ENCODE results near the gene RABEP1.

Gene RABEP1

GRCh38 chr17:5282642-5283217, 646 bp downstream of the RABEP1 start:
- DNase-seq, result peak; percentile 68

GRCh38 chr17:5283571-5284315, 1.7 kb downstream of the RABEP1 start:
- DNase-seq, result peak; percentile 66

DNA sequence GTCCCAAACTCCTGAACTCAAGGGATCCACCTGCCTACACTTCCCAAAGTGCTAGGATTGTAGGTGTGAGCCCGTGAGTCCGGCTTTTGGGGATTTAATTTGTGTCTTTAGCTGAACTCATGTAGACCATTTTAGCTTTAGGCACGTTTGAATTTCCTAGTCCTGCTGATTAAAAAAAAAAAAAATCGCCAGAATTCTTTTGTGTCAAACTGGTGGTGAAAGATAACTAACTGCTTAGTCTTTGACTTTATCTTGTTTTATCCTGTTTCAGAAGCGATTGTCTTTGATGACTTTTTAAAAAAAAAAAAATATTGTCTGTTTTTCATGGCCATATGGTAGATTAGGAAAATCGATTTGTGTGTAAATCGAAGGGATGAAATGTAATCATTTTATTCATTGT, 2.6 kb downstream of the RABEP1 start:
- peak; percentile 55 for DNase-seq

DNA sequence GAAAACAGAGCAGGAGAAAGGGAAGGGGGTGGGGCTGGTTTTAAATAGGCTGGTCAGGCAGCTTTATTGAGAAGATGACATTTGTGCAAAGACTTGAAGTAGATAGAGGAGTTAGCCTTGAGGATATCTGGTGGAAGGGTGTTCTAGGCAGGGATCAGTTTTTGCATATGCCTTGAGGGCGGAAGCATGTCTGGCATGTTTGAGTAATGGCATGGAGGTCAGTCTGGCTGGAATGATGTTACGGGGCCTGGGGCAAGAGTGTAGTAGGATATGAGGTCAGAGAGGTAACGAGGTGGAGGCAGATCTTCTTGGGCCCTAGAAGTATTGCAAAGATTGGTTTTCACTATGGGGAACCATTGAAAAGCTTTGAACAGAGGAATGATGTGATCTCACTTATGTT, 4.8 kb downstream of the RABEP1 start:
- peak; percentile 15 for DNase-seq

DNA sequence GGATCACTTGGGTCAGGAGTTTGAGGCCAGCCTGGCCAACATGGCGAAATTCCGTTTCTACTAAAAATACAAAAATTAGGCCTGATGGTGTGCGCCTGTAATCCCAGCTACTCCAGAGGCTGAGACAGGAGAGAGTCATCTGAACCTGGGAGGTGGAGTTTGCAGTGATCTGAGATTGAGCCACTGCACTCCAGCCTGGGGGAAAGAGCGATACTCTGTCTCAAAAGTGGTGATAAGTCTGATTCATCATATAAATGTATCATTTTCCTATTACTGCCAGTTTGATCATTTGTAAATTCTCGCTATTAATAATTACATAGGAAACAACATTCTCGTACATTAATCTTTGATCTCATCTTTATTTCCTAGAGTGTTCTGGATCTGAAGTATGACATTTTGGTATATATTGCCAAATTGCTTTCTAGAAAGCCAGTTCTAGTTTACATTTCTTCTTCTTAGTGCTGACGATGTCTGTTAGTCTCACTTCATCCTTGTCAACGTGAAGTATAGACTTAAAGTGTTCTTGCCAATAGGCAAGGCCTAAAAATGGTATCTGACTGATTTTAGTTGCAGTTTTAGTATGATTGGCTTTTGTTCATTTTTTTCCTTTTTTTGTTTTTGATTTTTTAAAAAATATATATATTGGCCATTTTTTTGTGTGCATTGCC, 9.7 kb downstream of the RABEP1 start:
- DNase-seq, result no peak

- DNase-seq, result no peak
Measured at GRCh38 chr17:5297245-5297644, 15.2 kb downstream of the RABEP1 start.

- no peak for DNase-seq
Measured at GRCh38 chr17:5299383-5299782, 17.3 kb downstream of the RABEP1 start.

DNA sequence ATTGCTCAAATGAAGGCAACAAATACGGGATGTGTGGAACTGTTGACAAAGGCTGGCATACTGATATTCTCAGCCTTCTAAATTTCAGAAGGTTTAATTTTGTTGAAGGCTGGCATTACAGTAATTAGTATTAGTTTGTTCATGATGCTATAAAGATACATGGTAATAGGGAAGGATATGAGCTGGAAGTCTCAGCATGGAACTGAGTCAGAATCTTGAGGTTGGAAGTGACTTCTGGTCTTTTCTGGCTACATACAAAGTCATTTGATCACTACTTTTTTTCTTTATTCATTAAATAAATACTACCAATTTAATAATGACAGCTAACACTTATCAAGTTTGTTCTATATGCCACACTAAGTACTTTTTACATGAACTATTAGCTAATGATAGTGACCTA, 22.6 kb downstream of the RABEP1 start:
- DNase-seq, result no peak

GRCh38 chr17:5309851-5310250, 27.8 kb downstream of the RABEP1 start:
- no peak for DNase-seq

GRCh38 chr17:5325851-5326250, 43.8 kb downstream of the RABEP1 start:
- DNase-seq, result no peak

GRCh38 chr17:5329784-5330557, 47.9 kb downstream of the RABEP1 start:
- DNase-seq, result no peak

GRCh38 chr17:5330981-5331380, 48.9 kb downstream of the RABEP1 start:
- DNase-seq, result no peak

GRCh38 chr17:5331506-5331905, 49.4 kb downstream of the RABEP1 start:
- no peak for DNase-seq

DNA sequence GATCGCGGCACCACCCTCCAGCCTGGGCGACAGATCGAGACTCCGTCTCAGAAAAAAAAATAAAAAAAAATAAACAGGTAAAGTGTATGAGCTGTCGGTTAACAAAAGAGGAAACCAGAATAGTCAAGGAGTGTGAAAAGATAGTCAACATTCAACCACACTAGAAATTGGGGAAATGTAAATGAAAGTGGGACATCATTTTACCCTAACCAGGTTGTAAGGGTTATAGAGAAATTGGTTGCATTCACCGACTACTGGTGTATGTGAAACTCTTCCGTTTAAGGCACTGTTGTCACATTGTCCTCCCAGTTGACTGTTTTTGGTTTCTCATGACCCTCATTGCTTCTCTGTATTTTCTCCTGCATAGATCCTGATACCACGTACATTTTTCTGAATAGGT, 62.8 kb downstream of the RABEP1 start:
- DNase-seq, result no peak

GRCh38 chr17:5352681-5353289, 70.7 kb downstream of the RABEP1 start:
- DNase-seq, result no peak

- no peak for DNase-seq
Measured at GRCh38 chr17:5354310-5354709, 72.2 kb downstream of the RABEP1 start.

DNA sequence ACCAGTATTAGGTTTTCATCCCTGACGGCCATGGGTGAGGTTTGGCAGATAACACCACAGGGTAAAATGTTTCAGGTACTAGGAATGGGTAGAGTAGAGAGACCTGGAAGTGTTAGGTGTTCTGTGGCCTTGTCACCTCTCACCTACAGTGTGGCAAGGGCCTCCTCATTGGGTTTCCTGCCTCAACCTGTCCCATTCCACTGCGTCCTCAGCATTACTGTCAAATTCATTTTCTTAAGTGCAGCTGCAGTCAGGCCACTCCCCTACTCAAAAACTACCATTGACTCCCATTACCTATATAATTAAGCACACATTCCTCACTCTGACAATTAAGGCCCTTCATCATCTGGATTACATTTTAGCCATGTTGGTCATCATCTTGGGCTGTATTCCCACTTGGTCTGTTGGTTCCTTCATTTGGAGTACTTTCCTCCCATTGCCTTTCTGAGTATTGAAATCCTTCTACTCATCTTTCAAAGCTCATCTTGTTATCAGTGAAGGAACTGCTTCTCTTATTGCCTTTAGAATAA, 72.9 kb downstream of the RABEP1 start:
- DNase-seq, result no peak

GRCh38 chr17:5355421-5356129, 73.5 kb downstream of the RABEP1 start:
- no peak for DNase-seq

DNA sequence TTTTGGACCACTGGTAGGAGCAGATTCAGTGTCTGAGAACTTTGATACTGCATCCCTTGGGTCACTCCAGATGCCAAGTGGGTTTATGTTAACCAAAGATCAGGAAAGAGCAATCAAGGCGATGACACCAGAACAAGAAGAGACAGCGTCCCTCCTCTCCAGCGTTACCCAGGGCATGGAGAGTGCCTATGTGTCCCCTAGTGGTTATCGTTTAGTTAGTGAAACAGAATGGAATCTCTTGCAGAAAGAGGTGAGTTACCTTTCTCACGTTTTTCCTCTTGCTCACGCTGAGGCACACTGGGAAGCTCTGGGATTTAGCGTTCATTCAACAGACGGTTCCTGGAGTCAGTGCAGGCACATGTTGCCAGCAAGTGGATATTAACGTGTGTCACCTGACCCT, 79.3 kb downstream of the RABEP1 start:
- DNase-seq, result no peak

- no peak for DNase-seq
Measured at GRCh38 chr17:5362162-5362811, 80.2 kb downstream of the RABEP1 start.

DNA sequence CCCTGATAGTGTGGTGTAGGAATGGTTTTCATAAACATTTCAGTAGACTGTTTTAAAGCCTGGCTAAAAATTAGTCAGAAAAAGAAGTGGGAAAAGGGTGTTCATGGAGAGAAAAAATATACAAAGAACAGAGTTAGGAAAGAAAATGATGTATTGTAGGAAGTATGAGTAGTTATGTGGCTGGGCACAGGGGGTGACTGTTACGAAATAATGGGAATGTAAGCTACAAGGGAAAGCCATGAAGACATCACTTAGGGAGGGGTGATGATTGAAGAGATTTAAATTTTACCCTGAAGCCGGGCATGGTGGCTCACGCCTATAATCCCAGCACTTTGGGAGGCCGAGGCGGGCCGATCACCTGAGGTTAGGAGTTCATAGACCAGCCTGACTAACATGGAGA, 82.1 kb downstream of the RABEP1 start:
- DNase-seq, result no peak

GRCh38 chr17:5364696-5365095, 82.6 kb downstream of the RABEP1 start:
- DNase-seq, result no peak

Data from hematopoietic multipotent progenitor cell treated with erythropoietin and hydrocortisone succinate and interleukin-3 and kit ligand, for 4 days (in vitro differentiated cells).